ENCODE measurements around the gene PLPP6.

GRCh38 chr9:4690144-4690543 lies 28.1 kb downstream of the PLPP6 start:
- TF ChIP-seq CTCF (IDR thresholded peaks at IDR 0.05) (no peak), POLR2A (IDR thresholded peaks at IDR 0.05) (no peak)

Measured in testis (tissue), 2 donors.